IPS-18a (cell line): ENCODE data around the gene PPIG.
"Not testable (repeated sequence)": the region's sequence is repeated elsewhere in the genome, so short reads cannot be mapped to it uniquely, and the experiment has no call there.

Experiments
- H3K27ac ChIP-seq: one replicate; pipeline ENCODE4 v1.5.1; 2013; ENCODE audit warnings: low read length
- H3K27me3 ChIP-seq: one replicate; pipeline ENCODE4 v1.6.1; 2013; ENCODE audit warnings: mild to moderate bottlenecking, low read length; ENCODE audit not compliant: control insufficient read depth, insufficient read depth
- H3K36me3 ChIP-seq: one replicate; pipeline ENCODE4 v1.6.1; 2013; ENCODE audit warnings: low read depth, low read length; ENCODE audit not compliant: control insufficient read depth
- H3K4me1 ChIP-seq: one replicate; pipeline ENCODE4 v1.6.1; 2013; ENCODE audit warnings: low read depth, low read length; ENCODE audit not compliant: control insufficient read depth
- H3K4me3 ChIP-seq: one replicate; pipeline ENCODE4 v1.5.1; 2013; ENCODE audit warnings: low read length
- H3K9ac ChIP-seq: one replicate; pipeline ENCODE4 v1.6.1; 2013; ENCODE audit warnings: mild to moderate bottlenecking, low read length, moderate library complexity
- H3K9me3 ChIP-seq: one replicate; pipeline ENCODE4 v1.6.1; 2013; ENCODE audit warnings: low read depth, low read length; ENCODE audit not compliant: control insufficient read depth

PPIG gene

DNA sequence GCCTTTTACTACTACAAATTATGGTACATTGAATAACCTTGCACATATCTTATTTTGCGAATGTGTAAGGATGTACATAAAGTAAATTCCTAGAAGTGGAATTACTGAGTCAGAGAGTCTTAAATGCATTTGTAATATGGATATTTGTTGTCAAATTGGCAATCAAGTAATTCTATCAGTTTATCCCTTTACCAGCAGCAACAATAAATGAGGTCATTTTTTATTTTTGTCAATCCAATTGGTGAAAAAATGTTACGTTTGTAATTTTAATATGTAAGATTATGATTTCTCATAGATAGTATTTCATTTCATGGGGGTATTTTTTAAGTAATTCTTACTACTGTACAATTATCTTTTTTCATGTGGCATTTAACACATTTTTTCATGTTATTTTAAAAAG is 14.8 kb downstream of the PPIG start:
- Histone ChIP-seq H3K4me3 (no peak overlapping the region), H3K4me1 (no peaks in the 10 kb centered on the region), H3K9ac (no peak overlapping the region), H3K27me3 (no peaks in the 10 kb centered on the region), H3K36me3 (peaks cover under 1% of the 10 kb centered on the region), H3K27ac (no peak overlapping the region), H3K9me3 (no peaks in the 10 kb centered on the region)

DNA sequence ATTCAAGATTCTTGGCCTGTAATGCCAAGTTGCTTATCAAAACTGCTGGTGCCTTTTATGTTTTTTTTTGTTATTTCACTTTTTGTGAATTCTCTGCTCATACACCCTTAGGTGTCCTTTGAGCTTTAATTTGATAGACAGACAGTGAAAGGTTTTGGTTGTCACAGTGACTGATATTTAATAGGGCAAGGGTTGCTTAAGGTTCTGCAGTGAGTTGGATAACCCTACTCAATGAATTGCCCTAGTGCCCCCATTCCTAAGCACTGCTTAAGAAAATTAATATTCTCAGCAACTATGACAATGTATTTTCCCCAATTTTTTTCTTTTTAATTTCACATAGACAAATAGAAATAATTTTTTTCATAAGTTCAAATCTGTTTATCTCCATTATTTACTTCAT is 15.4 kb downstream of the PPIG start:
- Histone ChIP-seq H3K9ac (no peak overlapping the region), H3K9me3 (no peaks in the 10 kb centered on the region), H3K36me3 (peaks cover 4% of the 10 kb centered on the region), H3K4me3 (no peak overlapping the region), H3K27ac (no peak overlapping the region), H3K4me1 (no peaks in the 10 kb centered on the region), H3K27me3 (no peaks in the 10 kb centered on the region)

DNA sequence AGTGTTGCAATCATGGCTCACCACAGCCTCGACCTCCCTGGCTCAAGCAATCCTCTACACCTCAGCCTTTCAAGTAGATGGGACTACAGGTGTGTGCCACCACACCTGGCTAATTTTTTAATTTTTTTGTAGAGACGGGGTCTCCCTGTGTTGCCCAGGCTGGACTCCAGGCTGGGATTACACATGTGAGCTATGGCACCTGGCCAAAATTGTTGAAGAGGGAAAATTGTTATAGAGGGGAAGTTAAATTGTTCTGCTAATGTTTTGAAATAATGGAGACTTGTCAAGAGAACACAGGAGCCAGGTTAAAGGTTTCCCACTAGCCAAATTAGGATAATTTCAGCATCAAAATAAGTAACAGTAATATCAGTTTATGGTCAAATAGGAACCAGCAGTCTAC is 25.1 kb downstream of the PPIG start:
- H3K4me1 ChIP-seq = no peaks in the 10 kb centered on the region
- H3K27ac ChIP-seq = no peak overlapping the region
- no peaks in the 10 kb centered on the region for H3K27me3 ChIP-seq
- no peak overlapping the region for H3K9ac ChIP-seq
- no peaks in the 10 kb centered on the region for H3K9me3 ChIP-seq
- peaks cover 76% of the 10 kb centered on the region for H3K36me3 ChIP-seq
- no peak overlapping the region for H3K4me3 ChIP-seq

DNA sequence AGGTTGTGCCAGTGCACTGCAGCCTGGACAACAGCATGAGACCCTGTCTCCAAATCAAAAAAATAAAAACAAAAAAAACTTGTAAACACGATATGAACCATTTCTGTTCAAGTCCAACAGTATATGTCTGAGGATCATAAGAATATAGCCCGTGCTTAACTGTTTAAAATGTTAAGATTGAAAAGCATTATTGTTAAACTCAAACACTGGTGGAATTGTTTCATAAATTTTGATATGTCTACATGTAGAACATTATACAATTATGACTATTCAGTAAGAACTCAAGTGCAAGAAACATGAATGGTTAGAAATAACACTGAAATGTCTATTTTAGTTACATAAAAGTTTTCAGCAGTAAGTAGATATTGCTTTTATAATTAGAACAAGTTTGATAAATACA is 29.7 kb downstream of the PPIG start:
- Histone ChIP-seq H3K9me3 (no peaks in the 10 kb centered on the region), H3K9ac (no peak overlapping the region), H3K4me1 (no peaks in the 10 kb centered on the region), H3K27ac (no peak overlapping the region), H3K27me3 (no peaks in the 10 kb centered on the region), H3K36me3 (peaks cover 69% of the 10 kb centered on the region), H3K4me3 (no peak overlapping the region)

DNA sequence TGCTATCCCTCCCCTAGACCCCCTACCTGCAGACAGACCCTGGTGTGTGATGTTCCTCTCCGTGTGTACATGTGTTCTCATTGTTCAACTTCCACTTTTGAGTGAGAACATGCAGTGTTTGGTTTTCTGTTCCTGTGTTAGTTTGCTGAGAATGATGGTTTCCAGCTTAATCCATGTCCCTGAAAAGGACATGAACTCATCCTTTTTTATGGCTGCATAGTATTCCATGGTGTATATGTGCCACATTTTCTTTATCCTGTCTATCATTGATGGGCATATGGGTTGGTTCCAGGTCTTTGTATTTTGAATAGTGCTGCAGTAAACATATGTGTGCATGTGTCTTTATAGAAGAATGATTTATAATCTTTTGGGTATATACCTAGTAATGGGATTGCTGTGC is 31.8 kb downstream of the PPIG start:
- H3K4me1 ChIP-seq, H3K27ac ChIP-seq, H3K9me3 ChIP-seq, H3K27me3 ChIP-seq, H3K4me3 ChIP-seq, H3K9ac ChIP-seq: not testable (repeated sequence)
- H3K36me3 ChIP-seq = peaks cover 61% of the 10 kb centered on the region

DNA sequence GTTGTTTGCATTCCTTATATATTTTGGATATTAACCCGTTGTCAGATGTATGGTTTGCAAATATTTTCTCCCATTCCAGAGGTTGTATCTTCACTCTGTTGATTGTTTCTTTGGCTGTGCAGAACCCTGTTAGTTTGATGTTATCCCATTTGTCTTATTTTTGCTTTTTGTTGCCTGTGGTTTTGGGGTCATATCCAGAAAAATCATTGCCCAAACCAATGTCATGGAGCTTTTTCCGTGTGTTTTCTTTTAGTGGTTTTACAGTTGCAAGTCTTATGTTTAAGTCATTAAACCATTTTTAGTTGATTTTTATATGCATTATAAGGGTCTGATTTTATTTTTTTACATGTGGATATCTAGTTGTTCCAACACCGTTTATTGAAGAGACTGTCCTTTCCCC is 35.8 kb downstream of the PPIG start:
- Histone ChIP-seq H3K4me1 (no peaks in the 10 kb centered on the region), H3K4me3 (no peak overlapping the region), H3K9me3 (no peaks in the 10 kb centered on the region), H3K27me3 (no peaks in the 10 kb centered on the region), H3K36me3 (peaks cover 36% of the 10 kb centered on the region), H3K27ac (no peak overlapping the region), H3K9ac (no peak overlapping the region)

DNA sequence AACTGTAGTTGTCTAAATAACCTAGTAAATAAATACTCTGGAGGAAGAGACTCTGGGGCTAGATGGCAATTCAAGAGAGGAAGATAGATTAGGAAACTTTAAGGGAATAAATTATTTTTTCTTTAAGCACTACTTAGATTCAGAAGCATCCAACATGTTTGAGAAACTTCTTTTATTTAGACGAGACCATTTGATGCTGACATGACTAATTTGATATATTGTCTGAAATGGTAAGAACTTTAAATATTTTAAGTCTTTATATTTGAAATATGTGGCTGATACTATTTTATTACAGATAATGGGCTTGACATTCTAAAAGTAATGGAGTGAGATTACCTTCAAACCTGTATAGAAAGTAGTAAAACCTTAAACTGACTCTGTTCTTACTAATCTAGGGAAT is 36.4 kb downstream of the PPIG start:
- Histone ChIP-seq H3K36me3 (peaks cover 31% of the 10 kb centered on the region), H3K9me3 (no peaks in the 10 kb centered on the region), H3K9ac (no peak overlapping the region), H3K4me3 (no peak overlapping the region), H3K27me3 (no peaks in the 10 kb centered on the region), H3K4me1 (no peaks in the 10 kb centered on the region), H3K27ac (no peak overlapping the region)

DNA sequence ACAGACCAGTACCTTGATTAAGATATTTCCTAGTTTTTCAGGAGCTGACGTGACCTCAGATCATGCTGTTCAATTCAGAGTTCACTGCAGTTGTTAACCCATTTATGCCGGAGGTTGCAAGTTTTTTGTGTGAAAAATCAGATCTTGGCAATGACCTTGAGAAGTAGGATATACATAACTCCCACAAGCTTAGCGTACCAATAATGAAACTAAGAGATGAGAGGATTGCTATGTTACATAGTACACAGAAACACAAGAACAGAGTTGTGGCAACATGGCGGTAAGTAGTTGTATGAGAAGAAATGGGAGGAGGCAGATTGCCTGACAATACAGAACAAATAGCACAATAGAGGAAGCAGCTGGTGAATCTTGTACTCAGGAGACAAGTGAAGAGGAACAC is 39.1 kb downstream of the PPIG start:
- peaks cover 30% of the 10 kb centered on the region for H3K36me3 ChIP-seq
- H3K27me3 ChIP-seq = no peaks in the 10 kb centered on the region
- no peaks in the 10 kb centered on the region for H3K9me3 ChIP-seq
- H3K9ac ChIP-seq = no peak overlapping the region
- no peak overlapping the region for H3K27ac ChIP-seq
- no peak overlapping the region for H3K4me3 ChIP-seq
- H3K4me1 ChIP-seq = no peaks in the 10 kb centered on the region

DNA sequence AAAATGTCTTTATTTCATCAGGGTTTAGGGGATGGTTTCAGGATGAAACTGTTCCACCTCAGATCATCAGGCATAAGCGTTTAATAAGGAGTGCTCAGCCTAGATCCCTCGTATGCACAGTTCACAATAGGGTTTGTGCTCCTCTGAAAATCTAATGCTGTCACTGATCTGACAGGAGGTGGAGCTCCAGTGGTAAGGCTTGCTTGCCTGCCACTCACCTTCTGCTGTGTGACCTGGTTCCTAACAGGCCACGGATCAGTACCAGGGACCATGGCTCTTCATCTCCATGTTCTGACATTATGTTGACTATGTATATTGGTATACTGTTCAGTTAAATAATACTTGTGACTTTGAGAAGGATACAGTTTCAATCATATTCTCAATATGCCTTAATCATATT is 41.6 kb downstream of the PPIG start:
- no peaks in the 10 kb centered on the region for H3K9me3 ChIP-seq
- peaks cover 25% of the 10 kb centered on the region for H3K36me3 ChIP-seq
- H3K27me3 ChIP-seq = no peaks in the 10 kb centered on the region
- no peak overlapping the region for H3K9ac ChIP-seq
- no peak overlapping the region for H3K27ac ChIP-seq
- H3K4me1 ChIP-seq = no peaks in the 10 kb centered on the region
- H3K4me3 ChIP-seq = no peak overlapping the region

DNA sequence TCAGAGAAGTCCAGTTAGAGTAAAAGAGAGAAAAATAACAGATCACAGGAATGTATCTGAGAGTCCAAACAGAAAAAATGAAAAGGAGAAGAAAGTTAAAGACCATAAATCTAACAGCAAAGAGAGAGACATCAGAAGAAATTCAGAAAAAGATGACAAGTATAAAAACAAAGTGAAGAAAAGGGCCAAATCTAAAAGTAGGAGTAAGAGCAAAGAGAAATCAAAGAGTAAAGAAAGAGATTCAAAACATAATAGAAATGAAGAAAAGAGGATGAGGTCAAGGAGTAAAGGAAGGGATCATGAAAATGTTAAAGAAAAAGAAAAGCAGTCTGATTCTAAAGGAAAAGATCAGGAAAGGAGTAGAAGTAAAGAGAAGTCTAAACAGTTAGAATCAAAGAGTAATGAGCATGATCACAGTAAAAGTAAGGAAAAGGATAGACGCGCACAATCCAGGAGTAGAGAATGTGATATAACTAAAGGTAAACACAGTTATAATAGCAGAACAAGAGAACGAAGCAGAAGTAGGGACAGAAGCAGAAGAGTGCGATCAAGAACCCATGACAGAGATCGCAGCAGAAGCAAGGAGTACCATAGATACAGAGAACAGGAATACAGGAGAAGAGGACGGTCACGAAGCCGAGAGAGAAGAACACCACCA is 52.4 kb downstream of the PPIG start:
- H3K27me3 ChIP-seq = no peaks in the 10 kb centered on the region
- H3K36me3 ChIP-seq = peaks cover 65% of the 10 kb centered on the region
- no peak overlapping the region for H3K27ac ChIP-seq

DNA sequence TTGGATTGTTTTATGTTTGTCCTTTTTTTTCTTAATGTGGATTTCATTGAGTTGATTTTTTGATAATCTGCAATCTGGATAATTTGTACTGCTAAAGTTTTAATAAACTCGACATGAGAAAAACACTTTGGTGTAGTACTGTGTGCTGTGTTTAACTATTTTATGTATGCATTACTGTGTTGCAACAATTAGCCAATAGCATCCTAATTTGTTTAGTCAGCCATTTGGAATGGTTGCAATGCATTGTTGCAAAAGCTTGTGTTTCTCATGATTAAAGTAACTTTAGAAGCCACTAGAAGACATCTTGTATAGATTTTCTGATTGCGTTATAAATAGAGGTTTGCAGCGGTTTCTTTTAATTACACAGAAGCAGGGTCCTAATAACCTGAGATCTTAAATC is 53.5 kb downstream of the PPIG start:
- peaks cover 59% of the 10 kb centered on the region for H3K36me3 ChIP-seq

More for the DNA sequence above, 52.4 kb downstream of the PPIG start:
- Histone ChIP-seq H3K9ac (no peak overlapping the region), H3K9me3 (no peaks in the 10 kb centered on the region), H3K4me3 (no peak overlapping the region), H3K4me1 (no peaks in the 10 kb centered on the region)

DNA sequence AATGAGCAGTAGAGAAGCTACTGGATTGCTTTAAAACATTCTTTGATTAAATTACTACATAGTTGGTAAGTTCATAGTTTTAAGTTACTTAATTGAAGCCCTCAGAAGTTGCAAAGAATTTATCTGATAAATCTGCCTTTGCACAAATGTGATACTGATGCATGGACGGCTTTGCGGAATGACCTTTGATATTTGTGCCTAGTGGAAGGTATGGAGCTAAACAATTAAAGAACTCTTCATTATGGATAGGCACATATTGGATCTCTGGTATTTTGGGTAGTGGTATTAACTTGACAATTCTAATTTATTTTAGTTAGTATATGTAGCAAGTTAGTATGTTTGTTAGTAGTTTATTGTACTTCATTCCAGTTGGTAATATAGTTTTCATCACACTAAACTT is 56.0 kb downstream of the PPIG start:
- no peaks in the 10 kb centered on the region for H3K27me3 ChIP-seq
- no peaks in the 10 kb centered on the region for H3K9me3 ChIP-seq
- no peak overlapping the region for H3K27ac ChIP-seq
- H3K36me3 ChIP-seq = peaks cover 37% of the 10 kb centered on the region
- H3K4me3 ChIP-seq = no peak overlapping the region
- no peaks in the 10 kb centered on the region for H3K4me1 ChIP-seq
- H3K9ac ChIP-seq = no peak overlapping the region

More for the DNA sequence above, 53.5 kb downstream of the PPIG start:
- Histone ChIP-seq H3K4me3 (no peak overlapping the region), H3K9me3 (no peaks in the 10 kb centered on the region), H3K27me3 (no peaks in the 10 kb centered on the region), H3K9ac (no peak overlapping the region), H3K27ac (no peak overlapping the region), H3K4me1 (no peaks in the 10 kb centered on the region)
